PC-3 (cell line): ENCODE results near the gene MFAP2. TPM values are rescaled to one million over a fixed set of nuclear protein-coding genes. Genes with fewer than 3 reads are reported as not detected.

Source experiments
- ATAC-seq: fragments of 200-7000 bp; cut with Tn5 transposase; 2 replicates; pipeline ENCODE4 v1.9.1; 2020; ENCODE audit warnings: mild to moderate bottlenecking, moderate library complexity
- BruUV-seq: library from RNA; stranded (reverse); fragments of 400-500 nt; replicated peaks from 2 replicates; lab custom pipeline; 2021; lab: Mats Ljungman, UMichigan
- CTCF ChIA-PET: fragments of 300-600 bp; sonication (Branson Sonifier 250); formaldehyde crosslinking; loops from one replicate; lab custom pipeline; 2022; ENCODE audit warnings: antibody characterized with exemption; lab: Charles Lee
- POLR2A ChIA-PET: fragments of 300-600 bp; sonication (Branson Sonifier 250); formaldehyde crosslinking; loops from one replicate; lab custom pipeline; 2022; ENCODE audit warnings: antibody characterized with exemption; ENCODE audit not compliant: unreplicated experiment; lab: Charles Lee
- DNase-seq: peaks from one replicate; pipeline ENCODE4 v3.0.0-alpha.2; 2015
- H2AFZ ChIP-seq: fragments of 300-600 bp; sonication (generic); 2 replicates; pipeline ENCODE4 v1.6.0; 2016; ENCODE audit warnings: antibody characterized with exemption, low read length
- H3F3A ChIP-seq: fragments of 300-600 bp; sonication (generic); one replicate; pipeline ENCODE4 v1.6.0; 2017; ENCODE audit warnings: antibody characterized with exemption, low read length, control low read depth, mild to moderate bottlenecking; ENCODE audit not compliant: unreplicated experiment
- H3K27ac ChIP-seq: fragments of 300-600 bp; sonication (generic); 2 replicates; pipeline ENCODE4 v1.5.1; 2016; ENCODE audit warnings: mild to moderate bottlenecking, low read length
- H3K27me3 ChIP-seq: fragments of 300-600 bp; sonication (generic); 2 replicates; pipeline ENCODE4 v1.6.1; 2016; ENCODE audit warnings: low read length, mixed read lengths
- H3K36me3 ChIP-seq: fragments of 300-600 bp; sonication (generic); 2 replicates; pipeline ENCODE4 v1.6.1; 2016; ENCODE audit warnings: low read depth, mixed run types, low read length, mixed read lengths
- H3K4me1 ChIP-seq: fragments of 300-600 bp; sonication (generic); 2 replicates; pipeline ENCODE4 v1.5.1; 2016; ENCODE audit warnings: low read length; ENCODE audit not compliant: insufficient read depth
- H3K4me2 ChIP-seq: fragments of 300-600 bp; sonication (generic); 2 replicates; pipeline ENCODE4 v1.6.0; 2016; ENCODE audit warnings: low read length
- H3K4me3 ChIP-seq: fragments of 300-600 bp; sonication (generic); 2 replicates; pipeline ENCODE4 v1.5.1; 2016; ENCODE audit warnings: mild to moderate bottlenecking, low read length, mixed read lengths
- H3K79me2 ChIP-seq: fragments of 300-600 bp; sonication (generic); 2 replicates; pipeline ENCODE4 v1.6.1; 2017; ENCODE audit warnings: low read length, mixed read lengths
- H3K9ac ChIP-seq: fragments of 300-600 bp; sonication (generic); 2 replicates; pipeline ENCODE4 v1.6.0; 2016; ENCODE audit warnings: mild to moderate bottlenecking, low read length
- H3K9me2 ChIP-seq: fragments of 300-600 bp; sonication (generic); replicated peaks from 2 replicates; pipeline ENCODE4 v1.6.1; 2016; ENCODE audit warnings: mixed run types, low read length, mixed read lengths
- H3K9me3 ChIP-seq: fragments of 300-600 bp; sonication (generic); 2 replicates; pipeline ENCODE4 v1.6.1; 2016; ENCODE audit warnings: low read length, mixed read lengths
- H4K20me1 ChIP-seq: fragments of 300-600 bp; sonication (generic); 2 replicates; pipeline ENCODE4 v1.6.1; 2016; ENCODE audit warnings: low read length, mixed read lengths
- CTCF ChIP-seq: fragments of 300-600 bp; sonication (generic); conservative IDR thresholded peaks from 2 replicates; pipeline ENCODE4 v1.5.1; 2017; ENCODE audit warnings: antibody characterized with exemption, low read depth, mild to moderate bottlenecking, low read length
- EZH2 ChIP-seq: fragments of 300-600 bp; sonication (generic); IDR thresholded peaks from one replicate; pipeline ENCODE4 v1.6.1; 2017; ENCODE audit warnings: antibody characterized with exemption, mild to moderate bottlenecking, low read length; ENCODE audit not compliant: unreplicated experiment
- EZH2phosphoT487 ChIP-seq: fragments of 300-600 bp; sonication (generic); IDR thresholded peaks from 2 replicates; pipeline ENCODE4 v1.6.1; 2018; ENCODE audit warnings: mild to moderate bottlenecking, antibody characterized with exemption, low read length, borderline replicate concordance
- intact Hi-C: fragments of 100-400 bp; cut with micrococcal nuclease; formaldehyde crosslinking; loops from 2 replicates; pipeline ENCODE4 v1.9.0; 2023
- total RNA-seq: library from RNA; depleted of rRNA; stranded (reverse); fragments of >200 nt; gene quantifications from 2 replicates; pipeline ENCODE4 v1.2.3, GENCODE V29; 2014

MFAP2 gene
- total RNA-seq, 1 experiment from 2014 or later, result 1.8 TPM

GRCh38 chr1:16975838-16976237 is 4.6 kb downstream of the MFAP2 start:
- Histone ChIP-seq H2AFZ (no peak overlapping the region), H4K20me1 (no peaks in the 10 kb centered on the region), H3K27ac (no peak overlapping the region), H3F3A (no peaks in the 10 kb centered on the region), H3K9ac (no peak overlapping the region), H3K4me3 (no peak overlapping the region), H3K4me1 (peaks cover 3% of the 10 kb centered on the region), H3K79me2 (no peaks in the 10 kb centered on the region), H3K27me3 (no peaks in the 10 kb centered on the region), H3K9me3 (no peaks in the 10 kb centered on the region), H3K4me2 (no peak overlapping the region), H3K36me3 (no peaks in the 10 kb centered on the region), H3K9me2 (no peaks in the 10 kb centered on the region)
- ChIA-PET CTCF (no interaction called here), POLR2A (interaction anchor here (0.6 kb wide), 1 partner anchor 366 kb away, joined by 5 read pairs; no protein-coding TSS in a partner anchor)
- TF ChIP-seq EZH2phosphoT487, result no peak
- TF ChIP-seq CTCF, result no peak
- no peak for TF ChIP-seq EZH2
- intact Hi-C loops, result no loop called here
- DNase-seq (no peak), ATAC-seq (no peak; the same call in 1 of the 2 replicates)
- BruUV-seq, result no TSS peak

GRCh38 chr1:16975211-16975610 is 5.2 kb downstream of the MFAP2 start:
- no peak overlapping the region for H2AFZ ChIP-seq
- no peak overlapping the region for H3K9ac ChIP-seq
- no peaks in the 10 kb centered on the region for H3K9me3 ChIP-seq
- no peak overlapping the region for H3K27ac ChIP-seq
- ATAC-seq (no peak), DNase-seq (no peak)
- no peaks in the 10 kb centered on the region for H3K36me3 ChIP-seq
- BruUV-seq, result no TSS peak
- ChIA-PET CTCF (interaction anchor here (0.5 kb wide), 1 partner anchor 26 kb away, joined by 3 read pairs; no protein-coding TSS in a partner anchor), POLR2A (interaction anchor here (0.6 kb wide), 1 partner anchor 365 kb away, joined by 5 read pairs; no protein-coding TSS in a partner anchor)
- no peaks in the 10 kb centered on the region for H3K9me2 ChIP-seq
- H3K79me2 ChIP-seq, result no peaks in the 10 kb centered on the region
- H3K27me3 ChIP-seq, result no peaks in the 10 kb centered on the region
- H4K20me1 ChIP-seq, result no peaks in the 10 kb centered on the region
- no peak overlapping the region for H3K4me3 ChIP-seq
- H3K4me1 ChIP-seq, result no peaks in the 10 kb centered on the region
- H3K4me2 ChIP-seq, result no peak overlapping the region
- intact Hi-C loops, result no loop called here
- no peak for TF ChIP-seq EZH2
- TF ChIP-seq EZH2phosphoT487, result no peak
- no peak for TF ChIP-seq CTCF
- H3F3A ChIP-seq, result no peaks in the 10 kb centered on the region

- ChIA-PET CTCF (no interaction called here), POLR2A (no interaction called here)
- no peak for DNase-seq
- no TSS peak for BruUV-seq
- H3K79me2 ChIP-seq, result no peaks in the 10 kb centered on the region
- H3K36me3 ChIP-seq, result no peaks in the 10 kb centered on the region
- H3F3A ChIP-seq, result no peaks in the 10 kb centered on the region
- H3K4me2 ChIP-seq, result no peak overlapping the region
- H4K20me1 ChIP-seq, result no peaks in the 10 kb centered on the region
- no peaks in the 10 kb centered on the region for H3K9me3 ChIP-seq
- intact Hi-C loops, result no loop called here
- no peaks in the 10 kb centered on the region for H3K27me3 ChIP-seq
- H3K27ac ChIP-seq, result no peak overlapping the region
- TF ChIP-seq CTCF (no peak), EZH2phosphoT487 (no peak), EZH2 (no peak)
- H3K9me2 ChIP-seq, result no peaks in the 10 kb centered on the region
- no peak overlapping the region for H3K4me3 ChIP-seq
- H3K9ac ChIP-seq, result no peak overlapping the region
- H2AFZ ChIP-seq, result no peak overlapping the region
- H3K4me1 ChIP-seq, result no peaks in the 10 kb centered on the region
- ATAC-seq, result no peak
Observed at GRCh38 chr1:16973215-16973614, 7.2 kb downstream of the MFAP2 start.
